Right cardiac atrium (tissue), 5 donors: ENCODE measurements around the gene PIP5KL1. TPM values are rescaled to one million over a fixed set of nuclear protein-coding genes. Genes with fewer than 3 reads are reported as not detected.

Source experiments
- ATAC-seq, 2 donors: fragments of 200-7000 bp; cut with Tn5 transposase; one replicate each; pipeline versions ENCODE4 v1.8.0 to v1.9.1; 2020; ENCODE audit warnings: moderate library complexity in 2 of 2, mild to moderate bottlenecking in 1 of 2
- DNase-seq, 3 donors: peaks; one replicate each; pipeline ENCODE4 v3.0.0-alpha.2; 2020
- H3K27ac ChIP-seq: one replicate; pipeline ENCODE4 v1.5.1; 2013; ENCODE audit warnings: mild to moderate bottlenecking, low read length, control low read depth, moderate library complexity
- H3K27me3 ChIP-seq: one replicate; pipeline ENCODE4 v1.6.1; 2013; ENCODE audit not compliant: control insufficient read depth, insufficient read depth
- H3K4me1 ChIP-seq: one replicate; pipeline ENCODE4 v1.6.1; 2013; ENCODE audit warnings: low read length; ENCODE audit not compliant: control insufficient read depth, insufficient read depth
- H3K4me3 ChIP-seq: one replicate; pipeline ENCODE4 v1.5.1; 2013; ENCODE audit warnings: low read length, control low read depth
- H3K9me3 ChIP-seq: one replicate; pipeline ENCODE4 v1.6.1; 2013; ENCODE audit warnings: low read length; ENCODE audit not compliant: control insufficient read depth
- WGBS: extraction: QIAGEN DNeasy Blood & Tissue Kit; methylation state at CpG from one replicate; pipeline ENCODE4 v1.1.7; 2013; 5-methylcytosine and 5-hydroxymethylcytosine counted together
- intact Hi-C, 4 donors: fragments of 100-400 bp; cut with DNase I; formaldehyde crosslinking; loops; one replicate each; pipeline versions ENCODE4 v1.11.0 to v1.14.0; 2022 to 2023
- polyA plus RNA-seq: library from polyadenylated mRNA; stranded (reverse); fragments of 200-250 nt; gene quantifications from one replicate; pipeline ENCODE4 v1.2.3, GENCODE V29; 2013
- total RNA-seq, 4 donors: library from RNA; stranded (reverse); fragmentation: NEBNext Ultra II Directional; extraction: Animal tissue kit (Norgen Biotek cat#: 25700); gene quantifications; one replicate each; pipeline ENCODE4 v1.2.1, GENCODE V29; 2021
- donor health status: healthy with polysubstance abuse.
- donor health status: DM: no; HTN: yes; CAD: no.
- donor health status: DM: no; HTN: no; CAD: no.
- donor health status: DM: no; HTN: yes; CAD: no; lungs with severe emphysema.
- donor health status: DM: yes; HTN: yes; CAD: no.

PIP5KL1 gene
- total and polyA plus RNA-seq, 5 donors: 0.29 to 1.3 (median 0.29) TPM; not detected in 2

DNA sequence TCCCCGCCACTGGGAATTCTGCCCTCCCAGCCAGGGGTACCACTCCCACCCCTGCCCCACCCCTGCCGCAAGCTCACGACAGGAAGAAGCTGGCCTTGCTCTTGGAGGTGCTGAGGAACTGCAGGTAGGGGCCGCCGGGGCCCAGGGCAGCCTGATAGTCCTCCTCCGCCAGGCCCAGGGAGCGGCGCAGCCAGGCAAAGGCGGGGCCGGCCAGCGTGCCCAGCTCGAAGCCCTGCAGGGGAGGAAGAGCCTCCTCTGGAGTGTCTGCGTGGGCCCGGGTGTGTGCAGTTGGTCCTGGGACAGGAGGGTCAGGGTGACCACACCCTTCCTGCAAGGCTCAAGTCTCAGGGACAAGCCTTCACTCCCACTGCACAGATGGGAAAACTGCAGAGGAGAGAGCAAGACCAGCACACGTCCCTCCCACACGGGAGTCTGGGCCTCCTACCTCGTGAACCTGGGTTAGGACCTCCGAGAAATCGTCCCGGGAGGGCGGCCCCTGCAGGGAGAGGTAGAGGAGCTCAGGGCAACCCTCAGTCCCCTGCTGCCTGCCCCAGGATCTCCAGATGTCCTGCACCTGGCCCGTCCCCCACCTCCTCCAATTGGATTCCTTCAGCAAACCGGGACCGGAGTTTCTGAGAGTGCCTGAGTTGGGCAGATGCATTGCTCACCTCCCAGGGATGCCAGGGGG lies 2.4 kb downstream of the PIP5KL1 start:
- no peak for DNase-seq
- WGBS: 28% methylated on average over 24 of the region's 24 CpGs
- Histone ChIP-seq H3K4me1 (peaks cover 6% of the 10 kb centered on the region), H3K4me3 (no peak overlapping the region), H3K27ac (no peak overlapping the region), H3K27me3 (no peaks in the 10 kb centered on the region), H3K9me3 (no peaks in the 10 kb centered on the region)
- ATAC-seq: peak; percentile 3 to 20
- intact Hi-C loops: loop anchor here in 3 of 4 donors (10.0 kb wide), 2 partner anchors 193 to 423 kb away; partner anchors contain the start of gene TOR2A (in 1 of the 3)

DNA sequence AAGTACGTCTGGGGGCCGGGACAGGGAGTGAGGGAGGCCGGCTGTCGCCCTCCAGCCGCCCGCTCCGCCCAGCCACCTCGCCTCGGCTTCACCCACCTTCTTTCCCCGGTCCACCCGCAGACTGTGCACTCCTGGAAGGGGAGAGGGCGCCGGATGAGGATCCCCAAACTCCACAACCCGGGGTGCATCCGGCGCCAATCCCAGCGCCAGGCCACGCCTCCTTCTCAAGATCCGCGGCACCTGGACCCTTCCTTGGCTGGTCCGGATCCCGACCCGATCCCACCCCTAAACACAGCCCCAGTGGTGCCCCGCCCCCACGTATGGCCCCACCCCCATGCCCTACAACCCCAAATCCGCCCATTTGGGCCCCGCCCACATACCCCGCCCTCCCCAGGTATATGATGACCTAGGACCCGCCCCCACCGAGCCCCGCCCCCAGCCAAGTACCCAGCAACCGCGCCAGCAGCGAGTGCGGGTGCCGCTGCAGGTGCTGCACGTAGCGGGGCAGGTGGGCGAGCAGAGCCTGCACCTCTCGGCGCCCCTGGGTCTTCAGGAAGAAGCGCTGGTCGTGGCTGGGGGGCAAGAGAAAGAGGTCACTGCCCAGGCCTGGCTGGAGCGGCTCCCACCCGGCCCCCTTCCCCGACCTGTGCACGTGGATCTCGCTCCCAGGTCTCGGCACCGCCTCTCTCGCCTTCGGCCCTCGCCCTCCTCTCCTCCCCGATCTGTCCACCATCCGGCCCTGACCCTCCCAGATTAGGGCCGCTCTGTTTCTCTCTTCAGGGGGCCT lies 3.2 kb downstream of the PIP5KL1 start:
- ATAC-seq (peak in 1 of 2 donors; percentile 1), DNase-seq (no peak)
- intact Hi-C loops: loop anchor here in 3 of 4 donors (10.0 kb wide), 2 partner anchors 193 to 423 kb away; partner anchors contain the start of gene TOR2A (in 1 of the 3)
- no peak overlapping the region for H3K27ac ChIP-seq
- H3K4me1 ChIP-seq: peaks cover 6% of the 10 kb centered on the region
- no peaks in the 10 kb centered on the region for H3K9me3 ChIP-seq
- peak overlapping the region; percentile 9 for H3K4me3 ChIP-seq
- WGBS: 6% methylated on average over 56 of the region's 56 CpGs
- no peaks in the 10 kb centered on the region for H3K27me3 ChIP-seq

DNA sequence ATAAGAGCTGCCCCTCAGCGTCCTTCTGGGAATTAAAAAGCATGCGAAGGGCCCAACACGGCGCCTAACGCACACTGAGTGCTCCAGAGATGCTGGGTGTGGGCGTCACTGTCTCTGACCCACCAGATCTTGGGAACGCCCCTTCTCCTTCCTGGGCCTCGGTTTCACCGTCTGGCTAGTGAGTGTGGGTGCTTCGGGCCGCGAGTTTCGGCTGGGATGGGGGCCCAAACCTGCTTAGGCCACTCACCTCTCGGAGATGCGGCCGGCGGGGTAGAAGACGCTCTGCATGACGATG lies 3.7 kb downstream of the PIP5KL1 start:
- no peak for ATAC-seq
- H3K4me3 ChIP-seq: no peak overlapping the region

DNA sequence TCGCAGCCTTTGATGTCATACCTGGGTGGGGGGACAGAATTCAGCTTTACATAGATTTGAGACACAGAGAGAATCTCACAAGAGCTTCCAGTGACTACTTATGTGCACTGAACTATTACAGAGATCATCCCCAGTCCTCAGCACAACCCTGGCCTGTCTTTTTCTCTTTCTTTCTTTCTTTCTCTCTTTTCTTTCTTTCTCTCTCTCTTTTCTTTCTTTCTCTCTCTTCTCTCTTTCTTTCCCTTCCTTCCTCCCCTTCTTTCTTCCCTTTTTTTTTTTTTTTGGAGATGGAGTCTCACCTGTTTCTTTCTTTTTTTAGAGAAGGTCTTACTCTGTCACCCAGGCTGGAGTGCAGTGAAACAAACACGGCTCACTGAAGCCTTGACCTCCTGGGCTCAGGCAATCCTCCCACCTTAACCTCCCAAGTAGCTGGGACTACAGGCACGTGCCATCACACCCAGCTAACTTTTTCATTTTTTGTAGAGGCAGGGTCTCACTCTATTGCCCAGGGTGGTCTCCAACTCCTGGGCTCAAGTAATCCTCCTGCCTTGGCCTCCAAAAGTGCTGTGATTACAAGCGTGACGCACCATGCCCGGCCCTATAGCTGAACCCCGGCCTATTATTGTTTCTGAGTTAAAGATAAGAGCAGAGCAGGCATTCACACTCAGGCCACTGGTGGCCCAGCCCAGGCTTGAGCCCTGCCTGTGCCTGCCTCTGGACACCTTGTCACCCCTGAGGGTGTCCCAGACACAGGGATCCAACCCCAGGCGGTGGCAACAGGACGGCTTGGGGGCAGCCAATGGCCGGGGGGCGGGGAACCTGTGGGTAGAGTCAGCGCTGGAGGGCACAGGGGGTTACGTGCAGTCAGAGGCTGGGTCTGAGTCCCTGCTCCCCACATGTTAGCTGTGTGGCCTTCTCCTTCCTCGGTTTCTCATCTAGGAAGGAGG lies 4.3 kb downstream of the PIP5KL1 start:
- peak in 1 of 3 donors; percentile 33 for DNase-seq
- Histone ChIP-seq H3K27ac (no peak overlapping the region), H3K9me3 (no peaks in the 10 kb centered on the region), H3K4me3 (no peak overlapping the region), H3K4me1 (peaks cover 6% of the 10 kb centered on the region), H3K27me3 (no peaks in the 10 kb centered on the region)
- intact Hi-C loops: loop anchor here in 3 of 4 donors (10.0 kb wide), 2 partner anchors 191 to 421 kb away; partner anchors contain the start of gene TOR2A (in 1 of the 3)
- 75% methylated on average over 14 of the region's 14 CpGs for WGBS
- ATAC-seq: no peak

More for the DNA sequence above, 3.7 kb downstream of the PIP5KL1 start:
- H3K4me1 ChIP-seq: peaks cover 6% of the 10 kb centered on the region
- intact Hi-C loops: loop anchor here in 3 of 4 donors (10.0 kb wide), 2 partner anchors 192 to 422 kb away; partner anchors contain the start of gene TOR2A (in 1 of the 3)
- no peak for DNase-seq
- no peak overlapping the region for H3K27ac ChIP-seq
- H3K9me3 ChIP-seq: no peaks in the 10 kb centered on the region
- WGBS: 12% methylated on average over 19 of the region's 19 CpGs
- no peaks in the 10 kb centered on the region for H3K27me3 ChIP-seq

DNA sequence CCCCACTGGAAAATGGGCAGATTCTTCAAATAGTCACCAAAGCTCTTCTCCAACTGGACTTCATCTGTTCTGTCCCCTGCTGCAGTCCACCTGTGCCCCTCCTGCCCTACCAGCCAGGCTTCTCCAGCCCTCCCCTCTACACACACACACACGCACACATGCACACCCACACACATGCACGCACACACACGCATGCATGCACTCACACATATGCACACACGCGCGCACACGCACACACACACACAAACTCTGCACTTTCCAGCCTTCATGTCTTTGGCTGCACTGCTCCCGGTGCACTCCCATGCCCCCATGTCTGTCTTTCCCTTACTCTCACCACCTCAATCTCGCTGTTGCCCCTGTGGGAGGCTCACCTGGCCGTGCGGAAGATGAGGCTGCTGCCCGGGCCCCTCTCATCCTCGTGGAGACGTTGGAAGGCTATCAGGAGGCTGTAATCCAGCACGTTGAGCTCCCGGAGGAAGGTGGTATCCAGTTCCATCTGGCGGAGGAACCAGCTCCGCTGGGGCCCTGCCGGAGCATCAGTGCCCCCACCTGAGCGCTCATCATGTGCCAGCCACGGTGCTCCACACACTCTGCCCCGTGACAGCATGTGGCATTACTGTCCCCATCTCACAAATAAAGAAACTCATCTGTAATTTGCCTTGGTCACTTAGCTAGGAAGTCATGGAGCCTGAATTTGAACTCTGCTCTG lies 5.7 kb downstream of the PIP5KL1 start:
- peak in 1 of 3 donors; percentile 30 for DNase-seq
- ATAC-seq: no peak
- no peak overlapping the region for H3K4me3 ChIP-seq
- H3K9me3 ChIP-seq: no peaks in the 10 kb centered on the region
- H3K27me3 ChIP-seq: no peaks in the 10 kb centered on the region
- H3K4me1 ChIP-seq: peaks cover 3% of the 10 kb centered on the region
- H3K27ac ChIP-seq: no peak overlapping the region
- WGBS: 87% methylated on average over 22 of the region's 22 CpGs
- intact Hi-C loops: loop anchor here (5.0 to 10.0 kb wide), 5 partner anchors 188 to 420 kb away; partner anchors contain the start of gene TOR2A (in 3 of the 4)

DNA sequence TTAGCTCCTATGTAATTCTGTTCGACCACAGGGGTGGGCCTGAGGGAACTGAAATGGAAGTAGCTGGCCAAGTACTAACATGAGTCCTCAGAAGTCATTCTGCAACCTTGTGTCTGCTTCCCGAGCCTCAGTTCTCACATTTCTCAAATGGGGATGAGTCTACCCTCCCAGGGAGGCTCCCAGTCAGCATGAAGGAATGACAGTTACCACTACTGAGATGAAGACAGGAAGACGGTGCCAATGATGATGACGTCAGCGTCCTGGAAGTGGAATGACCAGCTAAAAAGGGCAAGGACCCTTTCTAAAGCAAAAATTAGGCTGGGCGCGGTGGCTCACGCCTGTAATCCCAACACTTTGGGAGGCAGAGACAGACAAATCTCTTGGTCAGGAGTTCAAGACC lies 6.8 kb downstream of the PIP5KL1 start:
- DNase-seq (no peak), ATAC-seq (no peak)
- WGBS: 74% methylated on average over 8 of the region's 8 CpGs
- Histone ChIP-seq H3K4me1 (peaks cover 5% of the 10 kb centered on the region), H3K4me3 (no peak overlapping the region), H3K27me3 (no peaks in the 10 kb centered on the region), H3K27ac (no peak overlapping the region), H3K9me3 (no peaks in the 10 kb centered on the region)
- intact Hi-C loops: loop anchor here (5.0 to 10.0 kb wide), 5 partner anchors 186 to 419 kb away; partner anchors contain the start of gene TOR2A (in 3 of the 4)

DNA sequence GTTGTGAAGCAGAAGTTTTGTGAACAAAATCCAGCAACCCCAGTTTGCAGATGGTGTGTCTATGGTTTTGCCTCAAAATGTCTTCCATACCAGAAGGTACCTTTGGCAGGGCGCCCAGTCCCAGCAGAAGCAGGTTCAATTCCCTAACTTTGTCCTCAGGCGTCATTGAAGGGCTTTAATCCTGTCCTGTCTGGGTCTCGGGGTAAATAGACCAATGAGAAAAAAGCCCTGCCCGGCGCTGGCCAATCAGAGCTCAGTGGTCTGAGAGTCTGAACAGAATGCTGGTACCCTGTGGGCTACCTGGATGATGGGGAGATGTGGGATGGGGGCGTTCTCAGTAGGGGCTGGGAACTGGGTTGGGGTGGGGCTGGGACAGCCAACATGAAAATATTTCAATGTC lies 7.5 kb downstream of the PIP5KL1 start:
- no peak overlapping the region for H3K4me3 ChIP-seq
- H3K9me3 ChIP-seq: no peaks in the 10 kb centered on the region
- ATAC-seq: no peak
- H3K27me3 ChIP-seq: no peaks in the 10 kb centered on the region
- no peak overlapping the region for H3K27ac ChIP-seq
- 55% methylated on average over 6 of the region's 6 CpGs for WGBS
- DNase-seq: peak in 1 of 3 donors; percentile 62
- H3K4me1 ChIP-seq: peaks cover 11% of the 10 kb centered on the region
- intact Hi-C loops: loop anchor here (5.0 to 10.0 kb wide), 5 partner anchors 186 to 418 kb away; partner anchors contain the start of gene TOR2A (in 3 of the 4)

DNA sequence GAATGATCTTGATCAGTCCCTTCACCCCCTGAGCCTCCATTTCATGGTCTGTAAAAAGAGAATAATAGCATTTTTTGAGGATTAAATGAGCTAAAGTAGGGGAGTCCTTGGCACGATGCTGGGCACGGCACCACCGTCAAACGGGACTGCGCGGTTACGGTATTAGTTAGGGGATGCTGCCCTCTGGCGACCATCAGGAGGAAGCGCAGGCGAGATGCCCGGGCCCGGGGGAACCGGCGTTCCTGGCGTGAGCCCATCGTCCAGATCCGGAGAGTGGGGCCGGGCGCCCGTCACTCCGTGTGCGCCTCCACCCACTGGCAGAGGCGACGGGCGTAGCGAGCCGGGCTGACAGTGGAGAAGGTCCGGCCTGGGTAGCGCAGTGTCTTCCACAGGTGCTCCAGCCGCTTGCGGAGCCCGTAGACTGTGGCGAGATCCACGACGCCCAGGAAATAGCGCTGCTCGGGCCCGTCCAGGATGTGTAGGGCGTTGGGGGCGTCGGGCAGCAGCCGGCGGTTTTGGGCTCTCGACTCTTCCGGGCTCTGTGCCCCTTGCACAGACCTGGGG lies 8.9 kb downstream of the PIP5KL1 start:
- WGBS: 9% methylated on average over 45 of the region's 45 CpGs
- intact Hi-C loops: loop anchor here (2.0 to 10.0 kb wide), 6 partner anchors 184 to 417 kb away; partner anchors contain the start of gene TOR2A (in 4 of the 4)
- Histone ChIP-seq H3K9me3 (no peaks in the 10 kb centered on the region), H3K27me3 (no peaks in the 10 kb centered on the region), H3K27ac (no peak overlapping the region), H3K4me3 (no peak overlapping the region), H3K4me1 (peaks cover 10% of the 10 kb centered on the region)
- DNase-seq: peak; percentile 77 to 92 (median 90)
- ATAC-seq: peak; percentile 18 to 24

DNA sequence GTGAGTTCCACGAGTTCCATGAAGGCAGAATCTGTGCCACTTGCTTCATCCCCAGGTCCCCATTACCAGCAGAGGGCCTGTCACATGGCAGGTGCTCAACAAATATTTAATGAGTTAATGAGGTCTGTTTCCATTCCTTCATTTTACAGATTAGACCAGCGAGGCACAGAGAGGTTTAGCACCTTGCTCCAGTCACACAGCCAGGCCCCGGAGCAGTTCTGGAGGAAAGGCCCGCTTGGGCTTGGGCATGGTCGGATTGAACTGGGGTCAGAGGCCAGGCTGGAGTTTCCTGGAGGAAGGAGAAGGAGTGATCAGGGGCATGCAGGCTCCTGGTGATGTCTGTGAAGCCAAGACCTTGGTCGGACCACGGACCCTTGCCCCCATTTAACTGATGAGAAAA lies 9.8 kb downstream of the PIP5KL1 start:
- intact Hi-C loops: loop anchor here (2.0 to 10.0 kb wide), 6 partner anchors 183 to 416 kb away; partner anchors contain the start of gene TOR2A (in 4 of the 4)
- DNase-seq (peak in 1 of 3 donors; percentile 34), ATAC-seq (no peak)
- Histone ChIP-seq H3K27me3 (no peaks in the 10 kb centered on the region), H3K4me1 (peaks cover 15% of the 10 kb centered on the region), H3K27ac (no peak overlapping the region), H3K4me3 (no peak overlapping the region), H3K9me3 (no peaks in the 10 kb centered on the region)
- 89% methylated on average over 7 of the region's 7 CpGs for WGBS
